Measurements from ENCODE around the gene CCDC71L.

Gene CCDC71L

DNA sequence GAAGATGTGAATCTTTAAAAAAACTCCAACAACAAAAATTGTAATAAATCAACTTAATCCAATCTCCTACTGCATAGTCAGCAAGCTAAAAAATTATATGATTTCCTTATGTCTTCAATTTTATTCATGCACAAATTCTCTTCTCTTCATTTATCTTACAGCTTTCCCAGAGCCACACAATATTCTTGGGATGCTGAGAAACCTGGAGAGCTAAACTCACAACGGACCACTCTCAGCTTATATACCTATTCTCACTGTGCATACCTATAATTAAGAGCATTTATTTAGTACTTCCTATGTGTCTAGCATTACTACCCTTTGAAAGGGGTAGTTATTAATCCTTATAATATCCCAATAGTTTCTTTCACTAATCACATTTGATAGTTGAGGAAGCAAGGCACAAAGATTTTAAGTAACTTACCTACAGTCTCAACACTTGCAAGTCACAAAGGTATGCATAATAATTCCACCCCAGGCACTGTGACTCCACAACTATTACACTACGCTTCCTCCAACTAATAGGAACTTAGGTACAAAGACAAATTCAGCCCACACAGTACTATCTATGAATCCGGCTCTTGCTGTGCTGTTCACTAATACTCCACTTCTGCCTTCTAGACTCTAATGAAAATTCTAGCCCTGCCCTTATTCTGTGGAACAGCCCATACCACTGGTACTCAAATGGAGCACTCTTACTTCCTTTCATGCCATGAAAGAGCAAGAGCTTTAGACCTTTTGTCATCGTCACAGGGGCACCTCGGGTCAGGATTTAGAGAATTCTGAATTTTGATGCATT is 5.1 kb downstream of the CCDC71L start:
- Histone ChIP-seq H3K4me2 (no peak overlapping the region), H2AFZ (ENCODE audit: low read depth) (no peak overlapping the region)

DNA sequence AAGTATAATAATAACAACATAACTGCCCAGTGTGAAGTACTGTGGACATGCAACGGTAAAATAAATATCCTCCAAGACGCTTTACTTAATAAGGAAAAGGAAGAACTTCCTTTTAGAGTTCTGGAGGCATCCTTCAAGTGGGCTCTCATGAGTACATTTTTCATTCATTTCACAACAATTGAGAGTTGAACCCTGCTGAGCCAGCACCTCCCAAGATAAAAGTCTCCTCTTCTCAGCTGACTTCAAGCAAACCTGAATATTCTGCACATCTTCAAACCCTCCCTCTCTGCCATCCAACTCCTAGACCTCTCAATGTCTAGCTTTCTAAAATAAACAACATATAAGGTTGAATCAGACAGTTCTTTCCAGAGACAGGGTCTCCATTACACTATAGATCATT is 7.5 kb downstream of the CCDC71L start:
- Histone ChIP-seq H3K27me3 (ENCODE audit: insufficient read depth, low read depth) (no peaks in the 10 kb centered on the region), H3K36me3 (ENCODE audit: insufficient read depth) (no peaks in the 10 kb centered on the region), H3K27ac (no peak overlapping the region), H2AFZ (ENCODE audit: low read depth) (no peak overlapping the region), H3K9ac (no peak overlapping the region), H3K4me3 (IDR thresholded peaks at IDR 0.05; ENCODE audit: insufficient read depth, low read depth, low read length) (no peak overlapping the region), H3K4me2 (no peak overlapping the region), H3K79me2 (ENCODE audit: insufficient read depth, low read depth) (no peaks in the 10 kb centered on the region; the same call in 1 of the 2 replicates), H4K20me1 (ENCODE audit: insufficient read depth) (no peaks in the 10 kb centered on the region), H3K4me1 (ENCODE audit: low read depth, poor library complexity, severe bottlenecking) (peaks cover 15% of the 10 kb centered on the region)
- TF ChIP-seq, protein P1, sequence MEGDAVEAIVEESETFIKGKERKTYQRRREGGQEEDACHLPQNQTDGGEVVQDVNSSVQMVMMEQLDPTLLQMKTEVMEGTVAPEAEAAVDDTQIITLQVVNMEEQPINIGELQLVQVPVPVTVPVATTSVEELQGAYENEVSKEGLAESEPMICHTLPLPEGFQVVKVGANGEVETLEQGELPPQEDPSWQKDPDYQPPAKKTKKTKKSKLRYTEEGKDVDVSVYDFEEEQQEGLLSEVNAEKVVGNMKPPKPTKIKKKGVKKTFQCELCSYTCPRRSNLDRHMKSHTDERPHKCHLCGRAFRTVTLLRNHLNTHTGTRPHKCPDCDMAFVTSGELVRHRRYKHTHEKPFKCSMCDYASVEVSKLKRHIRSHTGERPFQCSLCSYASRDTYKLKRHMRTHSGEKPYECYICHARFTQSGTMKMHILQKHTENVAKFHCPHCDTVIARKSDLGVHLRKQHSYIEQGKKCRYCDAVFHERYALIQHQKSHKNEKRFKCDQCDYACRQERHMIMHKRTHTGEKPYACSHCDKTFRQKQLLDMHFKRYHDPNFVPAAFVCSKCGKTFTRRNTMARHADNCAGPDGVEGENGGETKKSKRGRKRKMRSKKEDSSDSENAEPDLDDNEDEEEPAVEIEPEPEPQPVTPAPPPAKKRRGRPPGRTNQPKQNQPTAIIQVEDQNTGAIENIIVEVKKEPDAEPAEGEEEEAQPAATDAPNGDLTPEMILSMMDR (conservative IDR thresholded peaks at IDR 0.05; ENCODE audit: low read depth, low read length), result no peak

More for the DNA sequence above, 5.1 kb downstream of the CCDC71L start:
- Histone ChIP-seq H3K79me2 (ENCODE audit: insufficient read depth, low read depth) (no peaks in the 10 kb centered on the region; the same call in 1 of the 2 replicates), H3K27ac (no peak overlapping the region), H3K4me3 (IDR thresholded peaks at IDR 0.05; ENCODE audit: insufficient read depth, low read depth, low read length) (no peak overlapping the region), H4K20me1 (ENCODE audit: insufficient read depth) (no peaks in the 10 kb centered on the region), H3K9ac (no peak overlapping the region), H3K4me1 (ENCODE audit: low read depth, poor library complexity, severe bottlenecking) (peaks cover 25% of the 10 kb centered on the region), H3K27me3 (ENCODE audit: insufficient read depth, low read depth) (no peaks in the 10 kb centered on the region), H3K36me3 (ENCODE audit: insufficient read depth) (no peaks in the 10 kb centered on the region)
- TF ChIP-seq, protein P1 (conservative IDR thresholded peaks at IDR 0.05; ENCODE audit: low read depth, low read length), result no peak

DNA sequence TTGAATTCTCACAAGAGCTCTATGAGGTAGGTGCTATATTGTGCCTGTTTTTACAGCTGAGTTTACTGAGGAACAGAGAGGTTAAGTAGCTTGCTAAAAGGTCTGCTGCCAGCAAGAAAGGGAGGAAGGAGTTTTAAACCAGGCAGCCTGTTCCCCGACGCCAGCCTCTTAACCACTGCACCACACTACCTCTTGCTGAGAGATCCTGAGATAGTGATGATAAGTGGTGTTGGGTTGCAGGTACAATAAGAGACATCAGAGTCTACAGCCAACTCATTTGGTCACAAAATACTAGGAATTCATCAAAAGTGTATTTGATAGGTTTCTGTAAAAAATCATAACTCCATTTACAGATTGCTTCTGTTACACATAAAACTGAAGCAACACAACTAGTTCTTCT is 8.0 kb downstream of the CCDC71L start:
- H3K27me3 ChIP-seq (ENCODE audit: insufficient read depth, low read depth), result no peaks in the 10 kb centered on the region
- peaks cover 10% of the 10 kb centered on the region for H3K4me1 ChIP-seq (ENCODE audit: low read depth, poor library complexity, severe bottlenecking)
- TF ChIP-seq, protein P1 (conservative IDR thresholded peaks at IDR 0.05; ENCODE audit: low read depth, low read length), result no peak
- no peaks in the 10 kb centered on the region for H3K36me3 ChIP-seq (ENCODE audit: insufficient read depth)
- no peak overlapping the region for H3K4me3 ChIP-seq (IDR thresholded peaks at IDR 0.05; ENCODE audit: insufficient read depth, low read depth, low read length)
- no peaks in the 10 kb centered on the region for H3K79me2 ChIP-seq (ENCODE audit: insufficient read depth, low read depth)
- H4K20me1 ChIP-seq (ENCODE audit: insufficient read depth), result no peaks in the 10 kb centered on the region
- H2AFZ ChIP-seq (ENCODE audit: low read depth), result no peak overlapping the region
- no peak overlapping the region for H3K27ac ChIP-seq
- H3K9ac ChIP-seq, result no peak overlapping the region
- H3K4me2 ChIP-seq, result no peak overlapping the region

DNA sequence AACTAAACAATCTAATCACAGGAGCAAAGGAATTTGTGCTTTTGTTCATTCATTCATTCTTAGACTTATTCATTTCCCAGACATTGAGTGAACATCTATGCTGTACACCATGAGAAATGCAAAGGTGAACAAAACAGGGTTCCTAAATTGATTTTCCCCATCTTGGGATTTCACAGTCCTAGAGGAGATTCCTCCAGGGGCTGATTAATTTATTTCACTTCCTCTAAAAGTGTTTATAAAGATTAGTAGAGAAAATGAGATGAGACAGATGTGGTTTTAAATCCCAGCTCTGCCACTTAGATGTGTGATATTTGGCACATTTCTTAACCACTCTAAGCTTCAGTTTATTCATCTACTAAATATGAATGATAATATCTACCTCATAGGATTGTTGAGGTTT is 8.9 kb downstream of the CCDC71L start:
- H3K27ac ChIP-seq, result no peak overlapping the region
- TF ChIP-seq, protein P1 (conservative IDR thresholded peaks at IDR 0.05; ENCODE audit: low read depth, low read length), result no peak
- no peaks in the 10 kb centered on the region for H3K79me2 ChIP-seq (ENCODE audit: insufficient read depth, low read depth)
- no peaks in the 10 kb centered on the region for H4K20me1 ChIP-seq (ENCODE audit: insufficient read depth)
- H3K4me2 ChIP-seq, result no peak overlapping the region
- peaks cover 2% of the 10 kb centered on the region for H3K4me1 ChIP-seq (ENCODE audit: low read depth, poor library complexity, severe bottlenecking)
- no peak overlapping the region for H3K9ac ChIP-seq
- H3K27me3 ChIP-seq (ENCODE audit: insufficient read depth, low read depth), result no peaks in the 10 kb centered on the region
- no peaks in the 10 kb centered on the region for H3K36me3 ChIP-seq (ENCODE audit: insufficient read depth)
- H2AFZ ChIP-seq (ENCODE audit: low read depth), result no peak overlapping the region
- no peak overlapping the region for H3K4me3 ChIP-seq (IDR thresholded peaks at IDR 0.05; ENCODE audit: insufficient read depth, low read depth, low read length)
